ENCODE results near the gene B4GALT7.

Gene B4GALT7

GRCh38 chr5:177600508-177601018, 631 bp downstream of the B4GALT7 start:
- no peak for TF ChIP-seq CTCF (conservative IDR thresholded peaks at IDR 0.05; ENCODE audit: low read depth, low read length)
- DNase-seq (ENCODE audit: low read depth) = peak; percentile 38
- peak overlapping the region; percentile 74 for H3K4me3 ChIP-seq (ENCODE audit: low read depth, low read length)

GRCh38 chr5:177601126-177601525, 1.2 kb downstream of the B4GALT7 start:
- no peak for DNase-seq (ENCODE audit: low read depth)
- peak overlapping the region; percentile 74 for H3K4me3 ChIP-seq (ENCODE audit: low read depth, low read length)
- TF ChIP-seq CTCF (conservative IDR thresholded peaks at IDR 0.05; ENCODE audit: low read depth, low read length) = no peak

- H3K4me3 ChIP-seq (ENCODE audit: low read depth, low read length) = no peak overlapping the region
- peak; percentile 34 for DNase-seq (ENCODE audit: low read depth)
- TF ChIP-seq CTCF (conservative IDR thresholded peaks at IDR 0.05; ENCODE audit: low read depth, low read length) = peak; percentile 12
These were observed 1.9 kb downstream of the B4GALT7 start for GRCh38 chr5:177601577-177602457.

GRCh38 chr5:177602458-177602830, 2.5 kb downstream of the B4GALT7 start:
- H3K4me3 ChIP-seq (ENCODE audit: low read depth, low read length) = no peak overlapping the region
- TF ChIP-seq CTCF (conservative IDR thresholded peaks at IDR 0.05; ENCODE audit: low read depth, low read length) = no peak
- DNase-seq (ENCODE audit: low read depth) = no peak

GRCh38 chr5:177603631-177604030, 3.7 kb downstream of the B4GALT7 start:
- TF ChIP-seq CTCF (conservative IDR thresholded peaks at IDR 0.05; ENCODE audit: low read depth, low read length) = no peak
- no peak overlapping the region for H3K4me3 ChIP-seq (ENCODE audit: low read depth, low read length)
- DNase-seq (ENCODE audit: low read depth) = no peak

GRCh38 chr5:177604116-177604521, 4.2 kb downstream of the B4GALT7 start:
- no peak overlapping the region for H3K4me3 ChIP-seq (ENCODE audit: low read depth, low read length)
- TF ChIP-seq CTCF (conservative IDR thresholded peaks at IDR 0.05; ENCODE audit: low read depth, low read length) = no peak
- DNase-seq (ENCODE audit: low read depth) = no peak

GRCh38 chr5:177604656-177605055, 4.7 kb downstream of the B4GALT7 start:
- no peak for TF ChIP-seq CTCF (conservative IDR thresholded peaks at IDR 0.05; ENCODE audit: low read depth, low read length)
- no peak overlapping the region for H3K4me3 ChIP-seq (ENCODE audit: low read depth, low read length)
- no peak for DNase-seq (ENCODE audit: low read depth)
